ENCODE data around the gene RAD23B.
A peak's percentile ranks its signal among the peaks of the same experiment; 100 is the strongest.

Gene RAD23B

DNA sequence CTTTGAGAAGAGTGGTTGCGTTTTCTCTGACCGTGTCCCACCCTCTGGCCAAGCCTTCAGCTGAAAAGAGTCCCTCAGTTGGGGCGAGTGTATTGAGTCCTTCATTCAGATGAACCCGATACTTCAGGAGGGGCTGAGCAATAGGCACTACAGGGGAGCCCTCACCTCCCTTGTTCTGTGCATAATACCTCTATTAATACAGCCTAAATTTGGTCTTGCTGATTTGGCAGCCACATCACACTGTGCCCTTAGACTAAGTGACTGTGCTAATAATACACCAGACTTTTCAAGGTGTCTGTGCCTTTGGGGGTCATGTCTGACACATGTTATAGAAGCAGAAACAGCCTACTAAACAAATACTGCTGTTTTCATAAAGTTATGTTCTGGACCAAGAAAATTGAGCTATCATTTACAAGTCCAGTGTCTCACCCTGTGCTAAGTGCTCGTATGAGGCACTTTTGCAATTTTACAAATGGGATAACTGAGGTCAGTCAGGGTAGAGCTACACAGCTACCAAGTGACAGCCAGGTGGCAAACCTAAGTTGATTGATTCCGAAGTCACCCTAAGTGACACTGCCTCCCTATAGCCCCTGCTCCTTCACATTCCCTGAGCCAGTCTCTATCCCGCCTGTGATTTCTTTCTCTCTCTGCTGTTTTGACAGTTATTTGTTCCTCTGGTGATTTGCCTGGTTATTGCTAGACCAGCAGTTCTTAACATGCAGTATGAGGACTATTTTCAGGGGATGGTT is 56.0 kb downstream of the RAD23B start:
- no peak for DNase-seq (ENCODE audit: low read depth in 1 of 2, low spot score in 1 of 2)
- TF ChIP-seq POLR2AphosphoS5 (IDR thresholded peaks at IDR 0.05; ENCODE audit: low read depth) (no peak), SPI1 (IDR thresholded peaks at IDR 0.05; ENCODE audit: borderline replicate concordance, low read depth) (no peak), GABPA (IDR thresholded peaks at IDR 0.05; ENCODE audit: low read depth) (no peak)
- TF ChIP-seq, protein P1, sequence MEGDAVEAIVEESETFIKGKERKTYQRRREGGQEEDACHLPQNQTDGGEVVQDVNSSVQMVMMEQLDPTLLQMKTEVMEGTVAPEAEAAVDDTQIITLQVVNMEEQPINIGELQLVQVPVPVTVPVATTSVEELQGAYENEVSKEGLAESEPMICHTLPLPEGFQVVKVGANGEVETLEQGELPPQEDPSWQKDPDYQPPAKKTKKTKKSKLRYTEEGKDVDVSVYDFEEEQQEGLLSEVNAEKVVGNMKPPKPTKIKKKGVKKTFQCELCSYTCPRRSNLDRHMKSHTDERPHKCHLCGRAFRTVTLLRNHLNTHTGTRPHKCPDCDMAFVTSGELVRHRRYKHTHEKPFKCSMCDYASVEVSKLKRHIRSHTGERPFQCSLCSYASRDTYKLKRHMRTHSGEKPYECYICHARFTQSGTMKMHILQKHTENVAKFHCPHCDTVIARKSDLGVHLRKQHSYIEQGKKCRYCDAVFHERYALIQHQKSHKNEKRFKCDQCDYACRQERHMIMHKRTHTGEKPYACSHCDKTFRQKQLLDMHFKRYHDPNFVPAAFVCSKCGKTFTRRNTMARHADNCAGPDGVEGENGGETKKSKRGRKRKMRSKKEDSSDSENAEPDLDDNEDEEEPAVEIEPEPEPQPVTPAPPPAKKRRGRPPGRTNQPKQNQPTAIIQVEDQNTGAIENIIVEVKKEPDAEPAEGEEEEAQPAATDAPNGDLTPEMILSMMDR (IDR thresholded peaks at IDR 0.05; ENCODE audit: insufficient read depth, low read length) = no peak
- TF ChIP-seq, protein P2, sequence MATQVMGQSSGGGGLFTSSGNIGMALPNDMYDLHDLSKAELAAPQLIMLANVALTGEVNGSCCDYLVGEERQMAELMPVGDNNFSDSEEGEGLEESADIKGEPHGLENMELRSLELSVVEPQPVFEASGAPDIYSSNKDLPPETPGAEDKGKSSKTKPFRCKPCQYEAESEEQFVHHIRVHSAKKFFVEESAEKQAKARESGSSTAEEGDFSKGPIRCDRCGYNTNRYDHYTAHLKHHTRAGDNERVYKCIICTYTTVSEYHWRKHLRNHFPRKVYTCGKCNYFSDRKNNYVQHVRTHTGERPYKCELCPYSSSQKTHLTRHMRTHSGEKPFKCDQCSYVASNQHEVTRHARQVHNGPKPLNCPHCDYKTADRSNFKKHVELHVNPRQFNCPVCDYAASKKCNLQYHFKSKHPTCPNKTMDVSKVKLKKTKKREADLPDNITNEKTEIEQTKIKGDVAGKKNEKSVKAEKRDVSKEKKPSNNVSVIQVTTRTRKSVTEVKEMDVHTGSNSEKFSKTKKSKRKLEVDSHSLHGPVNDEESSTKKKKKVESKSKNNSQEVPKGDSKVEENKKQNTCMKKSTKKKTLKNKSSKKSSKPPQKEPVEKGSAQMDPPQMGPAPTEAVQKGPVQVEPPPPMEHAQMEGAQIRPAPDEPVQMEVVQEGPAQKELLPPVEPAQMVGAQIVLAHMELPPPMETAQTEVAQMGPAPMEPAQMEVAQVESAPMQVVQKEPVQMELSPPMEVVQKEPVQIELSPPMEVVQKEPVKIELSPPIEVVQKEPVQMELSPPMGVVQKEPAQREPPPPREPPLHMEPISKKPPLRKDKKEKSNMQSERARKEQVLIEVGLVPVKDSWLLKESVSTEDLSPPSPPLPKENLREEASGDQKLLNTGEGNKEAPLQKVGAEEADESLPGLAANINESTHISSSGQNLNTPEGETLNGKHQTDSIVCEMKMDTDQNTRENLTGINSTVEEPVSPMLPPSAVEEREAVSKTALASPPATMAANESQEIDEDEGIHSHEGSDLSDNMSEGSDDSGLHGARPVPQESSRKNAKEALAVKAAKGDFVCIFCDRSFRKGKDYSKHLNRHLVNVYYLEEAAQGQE (IDR thresholded peaks at IDR 0.05; ENCODE audit: insufficient replicate concordance, low read depth) = no peak
- Histone ChIP-seq H3K27ac (replicated peaks) (no peak overlapping the region), H3K27me3 (ENCODE audit: insufficient read depth, poor library complexity, severe bottlenecking) (no peaks in the 10 kb centered on the region), H3K4me3 (replicated peaks; ENCODE audit: insufficient read depth, low read length) (no peak overlapping the region)

DNA sequence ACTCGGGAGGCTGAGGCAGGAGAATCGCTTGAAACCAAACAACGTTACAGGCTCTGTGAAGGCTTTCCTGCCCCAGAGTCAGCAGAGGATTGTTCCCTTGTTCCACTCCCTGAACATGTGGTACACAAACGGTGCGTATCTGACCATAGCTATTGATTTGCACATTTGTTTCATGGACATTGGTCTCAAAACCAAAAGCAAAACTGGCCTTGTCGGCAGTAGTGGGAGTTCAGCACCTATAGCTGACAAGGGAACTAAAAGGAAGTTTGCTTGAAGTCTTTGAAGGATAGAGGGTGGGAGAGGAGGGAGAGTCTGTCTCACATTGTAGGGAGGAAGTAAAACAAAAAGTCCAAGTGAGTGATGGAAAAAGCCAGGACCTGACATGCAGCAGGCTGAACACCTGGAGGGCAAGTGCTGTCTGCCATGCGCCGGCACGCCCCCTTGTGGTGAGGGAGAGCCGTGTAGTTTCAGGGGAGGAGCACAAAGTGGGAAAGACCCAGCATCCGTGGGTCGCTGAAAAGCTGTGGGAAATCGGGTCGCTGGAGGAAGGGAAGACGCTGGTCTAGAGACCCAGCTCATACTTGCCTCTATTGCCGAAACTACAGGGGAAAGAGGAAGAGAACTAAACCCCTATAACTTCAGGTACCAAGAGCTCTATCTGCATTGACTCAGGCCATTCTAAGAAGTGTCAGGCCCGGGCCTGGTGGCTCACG is 58.0 kb downstream of the RAD23B start:
- peak; percentile 28 to 69 for DNase-seq (ENCODE audit: low read depth in 1 of 2, low spot score in 1 of 2)
- TF ChIP-seq, protein P1 (IDR thresholded peaks at IDR 0.05; ENCODE audit: insufficient read depth, low read length) = peak; percentile 91
- TF ChIP-seq GABPA (IDR thresholded peaks at IDR 0.05; ENCODE audit: low read depth) = no peak
- no peak overlapping the region for H3K27ac ChIP-seq (replicated peaks)
- H3K27me3 ChIP-seq (ENCODE audit: insufficient read depth, poor library complexity, severe bottlenecking) = no peaks in the 10 kb centered on the region
- H3K4me3 ChIP-seq (replicated peaks; ENCODE audit: insufficient read depth, low read length) = no peak overlapping the region

DNA sequence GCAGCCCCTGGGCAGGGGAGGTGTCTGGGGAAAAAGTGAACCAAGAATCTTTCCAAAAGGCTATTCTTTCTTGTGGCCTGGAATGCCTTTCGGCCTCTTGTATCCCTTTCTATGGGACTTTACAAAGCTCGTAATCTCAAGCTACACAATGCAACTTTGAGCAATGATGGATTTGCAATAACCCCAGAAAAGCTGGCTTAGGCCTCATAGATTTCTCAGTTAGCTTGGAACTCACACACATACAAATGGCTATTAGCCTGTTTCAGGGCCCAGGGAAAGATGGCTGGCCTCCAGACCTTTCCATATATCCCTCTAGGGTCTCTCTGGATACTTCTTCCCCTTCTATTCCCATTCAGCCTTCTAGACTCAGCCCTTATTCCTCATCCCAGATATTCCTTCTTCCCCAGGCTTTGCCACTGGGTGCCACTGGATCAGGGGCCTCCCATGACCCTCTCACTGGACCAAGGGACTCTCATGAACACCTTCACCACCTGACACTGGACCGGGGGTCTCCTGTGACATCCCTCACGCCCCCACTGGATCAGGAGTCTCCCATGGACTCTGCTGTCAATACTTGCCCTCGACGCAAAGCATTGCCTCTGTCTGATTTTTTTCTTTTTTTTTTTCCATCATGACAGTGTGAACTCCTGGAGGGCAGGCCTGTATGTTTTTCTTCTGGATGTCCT is 59.5 kb downstream of the RAD23B start:
- Histone ChIP-seq H3K27me3 (ENCODE audit: insufficient read depth, poor library complexity, severe bottlenecking) (no peaks in the 10 kb centered on the region), H3K27ac (replicated peaks) (no peak overlapping the region), H3K4me3 (replicated peaks; ENCODE audit: insufficient read depth, low read length) (no peak overlapping the region)
- TF ChIP-seq SPI1 (IDR thresholded peaks at IDR 0.05; ENCODE audit: borderline replicate concordance, low read depth) = no peak
- TF ChIP-seq POLR2AphosphoS5 (IDR thresholded peaks at IDR 0.05; ENCODE audit: low read depth) = no peak
- TF ChIP-seq GABPA (IDR thresholded peaks at IDR 0.05; ENCODE audit: low read depth) = no peak
- TF ChIP-seq, protein P1 (IDR thresholded peaks at IDR 0.05; ENCODE audit: insufficient read depth, low read length) = no peak
- TF ChIP-seq, protein P2 (IDR thresholded peaks at IDR 0.05; ENCODE audit: insufficient replicate concordance, low read depth) = no peak
- DNase-seq (ENCODE audit: low read depth in 1 of 2, low spot score in 1 of 2) = no peak

Data from HL-60 (cell line).